MM.1S (cell line): ENCODE measurements around the gene FUZ.

Source experiments
- DNase-seq: peaks from one replicate; pipeline ENCODE4 v3.0.0-alpha.2; 2015
- H2AFZ ChIP-seq: fragments of 300-600 bp; sonication (generic); 2 replicates; pipeline ENCODE4 v1.6.0; 2016; ENCODE audit warnings: antibody characterized with exemption, low read length
- H3F3A ChIP-seq: fragments of 300-600 bp; sonication (generic); 2 replicates; pipeline ENCODE4 v1.6.1; 2016; ENCODE audit warnings: mild to moderate bottlenecking, antibody characterized with exemption, low read length, moderate library complexity, mixed read lengths; ENCODE audit not compliant: insufficient read depth
- H3K27ac ChIP-seq: fragments of 300-600 bp; sonication (generic); 2 replicates; pipeline ENCODE4 v1.5.1; 2016; ENCODE audit warnings: mild to moderate bottlenecking, low read length
- H3K27me3 ChIP-seq: fragments of 300-600 bp; sonication (generic); replicated peaks from 2 replicates; pipeline ENCODE4 v1.6.0; 2016; ENCODE audit warnings: low read length; ENCODE audit not compliant: insufficient read depth
- H3K36me3 ChIP-seq: fragments of 300-600 bp; sonication (generic); replicated peaks from 2 replicates; pipeline ENCODE4 v1.6.1; 2016; ENCODE audit warnings: mild to moderate bottlenecking, low read length, mixed read lengths; ENCODE audit not compliant: insufficient read depth
- H3K4me1 ChIP-seq: fragments of 300-600 bp; sonication (generic); 2 replicates; pipeline ENCODE4 v1.6.1; 2016; ENCODE audit warnings: low read length, mixed read lengths
- H3K4me2 ChIP-seq: fragments of 300-600 bp; sonication (generic); 2 replicates; pipeline ENCODE4 v1.6.0; 2016; ENCODE audit warnings: low read depth, low read length
- H3K4me3 ChIP-seq: fragments of 300-600 bp; sonication (generic); 2 replicates; pipeline ENCODE4 v1.5.1; 2016; ENCODE audit warnings: low read length, mixed read lengths
- H3K79me2 ChIP-seq: fragments of 300-600 bp; sonication (generic); 2 replicates; pipeline ENCODE4 v1.6.1; 2016; ENCODE audit warnings: mixed run types, low read length, mixed read lengths
- H3K9ac ChIP-seq: fragments of 300-600 bp; sonication (generic); 2 replicates; pipeline ENCODE4 v1.6.1; 2016; ENCODE audit warnings: low read length, mixed read lengths
- H3K9me2 ChIP-seq: fragments of 300-600 bp; sonication (generic); replicated peaks from 2 replicates; pipeline ENCODE4 v1.6.1; 2016; ENCODE audit warnings: mild to moderate bottlenecking, low read length, mixed read lengths; ENCODE audit not compliant: insufficient read depth
- H3K9me3 ChIP-seq: fragments of 300-600 bp; sonication (generic); replicated peaks from 2 replicates; pipeline ENCODE4 v1.6.1; 2016; ENCODE audit warnings: mild to moderate bottlenecking, low read length, mixed read lengths; ENCODE audit not compliant: insufficient read depth
- H4K20me1 ChIP-seq: fragments of 300-600 bp; sonication (generic); 2 replicates; pipeline ENCODE4 v1.6.1; 2016; ENCODE audit warnings: mild to moderate bottlenecking, low read length, moderate library complexity, mixed read lengths; ENCODE audit not compliant: insufficient read depth
- CTCF ChIP-seq: fragments of 300-600 bp; sonication (generic); IDR thresholded peaks from 2 replicates; pipeline ENCODE4 v1.5.1; 2016; ENCODE audit warnings: antibody characterized with exemption, low read length, mixed read lengths
- EZH2 ChIP-seq: fragments of 300-600 bp; sonication (generic); optimal IDR thresholded peaks from 2 replicates; pipeline ENCODE3; 2017; ENCODE audit warnings: low read depth, mild to moderate bottlenecking, antibody characterized with exemption, low read length, mixed read lengths
- EZH2phosphoT487 ChIP-seq: fragments of 300-600 bp; sonication (generic); IDR thresholded peaks from 2 replicates; pipeline ENCODE4 v1.6.1; 2018; ENCODE audit warnings: antibody characterized with exemption, low read length

Gene FUZ

DNA sequence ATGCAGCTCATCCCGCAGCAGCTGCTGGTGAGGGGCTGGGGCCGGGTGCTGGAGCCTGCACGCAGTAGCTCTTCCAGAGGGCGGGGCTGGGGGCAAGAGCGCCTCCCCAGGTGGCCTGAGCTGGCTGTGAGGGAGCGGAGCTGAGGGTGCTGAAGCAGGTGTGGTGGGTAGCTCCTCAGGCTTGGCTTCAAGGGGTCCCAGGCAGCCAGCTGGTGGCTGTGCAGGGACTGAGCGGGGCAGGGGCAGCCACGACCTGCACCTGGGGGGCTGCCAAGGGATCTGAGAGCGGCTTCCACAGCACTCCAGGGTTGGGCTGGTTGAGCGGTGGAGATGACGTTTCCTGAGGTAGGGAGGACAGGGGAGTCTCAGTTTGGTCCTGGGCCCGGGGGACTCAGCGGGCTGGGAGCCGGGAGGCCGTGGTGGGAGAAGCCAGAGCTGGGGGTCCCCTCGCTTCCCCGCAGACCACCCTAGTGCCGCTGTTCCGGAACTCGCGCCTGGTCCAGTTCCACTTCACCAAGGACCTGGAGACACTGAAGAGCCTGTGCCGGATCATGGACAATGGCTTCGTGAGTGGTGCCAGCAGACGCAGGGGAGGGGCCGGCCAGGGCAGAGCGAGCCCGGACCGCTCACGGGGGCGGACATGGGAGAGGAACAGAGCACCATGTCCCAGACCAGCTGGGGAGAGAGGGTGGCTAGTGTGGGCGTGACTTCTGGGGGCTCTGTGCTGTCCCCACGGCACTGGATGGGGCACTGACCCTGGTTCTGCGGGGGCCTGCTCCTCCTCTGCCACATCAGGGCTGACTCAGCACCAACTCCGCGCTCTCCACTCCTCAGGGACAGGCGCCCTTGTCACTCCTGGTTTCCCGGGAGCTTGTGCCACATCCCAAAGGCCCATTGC, 45.2 kb upstream of the FUZ start:
- Histone ChIP-seq H3K9me3 (no peaks in the 10 kb centered on the region), H3K36me3 (0 out of 2 replicates have a peak, but pooled peaks cover 1% of the 10 kb centered on the region), H3K4me2 (no peak overlapping the region), H3K27ac (no peak overlapping the region), H3K4me3 (no peak overlapping the region), H3K79me2 (peaks cover 14% of the 10 kb centered on the region), H3F3A (peaks cover 7% of the 10 kb centered on the region; the same call in 1 of the 2 replicates), H3K4me1 (no peaks in the 10 kb centered on the region), H2AFZ (no peak overlapping the region), H4K20me1 (no peaks in the 10 kb centered on the region), H3K9ac (no peak overlapping the region), H3K9me2 (no peaks in the 10 kb centered on the region), H3K27me3 (no peaks in the 10 kb centered on the region)
- TF ChIP-seq CTCF = no peak
- no peak for TF ChIP-seq EZH2
- no peak for TF ChIP-seq EZH2phosphoT487
- no peak for DNase-seq

- no peak overlapping the region for H3K4me2 ChIP-seq
- no peaks in the 10 kb centered on the region for H3K9me2 ChIP-seq
- peaks cover 2% of the 10 kb centered on the region; the same call in 1 of the 2 replicates for H3K4me1 ChIP-seq
- no peak overlapping the region for H3K4me3 ChIP-seq
- no peaks in the 10 kb centered on the region for H3K9me3 ChIP-seq
- no peaks in the 10 kb centered on the region for H4K20me1 ChIP-seq
- no peak overlapping the region for H2AFZ ChIP-seq
- H3K27ac ChIP-seq = no peak overlapping the region
- H3K9ac ChIP-seq = no peak overlapping the region
- H3F3A ChIP-seq = peaks cover 10% of the 10 kb centered on the region
- no peaks in the 10 kb centered on the region for H3K36me3 ChIP-seq
- TF ChIP-seq EZH2 = no peak
- TF ChIP-seq EZH2phosphoT487 = no peak
- no peak for TF ChIP-seq CTCF
- H3K79me2 ChIP-seq = peaks cover 18% of the 10 kb centered on the region
- DNase-seq = no peak
- no peaks in the 10 kb centered on the region for H3K27me3 ChIP-seq
These were observed 44.7 kb upstream of the FUZ start for GRCh38 chr19:49857838-49858087.

- Histone ChIP-seq H3K79me2 (peaks cover 23% of the 10 kb centered on the region), H3K9me2 (no peaks in the 10 kb centered on the region), H3F3A (peaks cover 15% of the 10 kb centered on the region), H3K27ac (no peak overlapping the region), H4K20me1 (no peaks in the 10 kb centered on the region; the same call in 1 of the 2 replicates), H3K4me1 (peaks cover 7% of the 10 kb centered on the region), H3K4me2 (no peak overlapping the region), H3K27me3 (no peaks in the 10 kb centered on the region), H3K9ac (no peak overlapping the region), H2AFZ (no peak overlapping the region), H3K4me3 (no peak overlapping the region), H3K9me3 (no peaks in the 10 kb centered on the region), H3K36me3 (no peaks in the 10 kb centered on the region)
- TF ChIP-seq CTCF (no peak), EZH2 (no peak), EZH2phosphoT487 (no peak)
- no peak for DNase-seq
These were observed 44.2 kb upstream of the FUZ start for GRCh38 chr19:49857061-49857837.
